MM.1S (cell line): Measurements from ENCODE around the gene MAJIN.

Experiments
- DNase-seq: peaks from one replicate; pipeline ENCODE4 v3.0.0-alpha.2; 2015
- H2AFZ ChIP-seq: fragments of 300-600 bp; sonication (generic); 2 replicates; pipeline ENCODE4 v1.6.0; 2016; ENCODE audit warnings: antibody characterized with exemption, low read length
- H3F3A ChIP-seq: fragments of 300-600 bp; sonication (generic); 2 replicates; pipeline ENCODE4 v1.6.1; 2016; ENCODE audit warnings: mild to moderate bottlenecking, antibody characterized with exemption, low read length, moderate library complexity, mixed read lengths; ENCODE audit not compliant: insufficient read depth
- H3K27ac ChIP-seq: fragments of 300-600 bp; sonication (generic); 2 replicates; pipeline ENCODE4 v1.5.1; 2016; ENCODE audit warnings: mild to moderate bottlenecking, low read length
- H3K27me3 ChIP-seq: fragments of 300-600 bp; sonication (generic); replicated peaks from 2 replicates; pipeline ENCODE4 v1.6.0; 2016; ENCODE audit warnings: low read length; ENCODE audit not compliant: insufficient read depth
- H3K36me3 ChIP-seq: fragments of 300-600 bp; sonication (generic); replicated peaks from 2 replicates; pipeline ENCODE4 v1.6.1; 2016; ENCODE audit warnings: mild to moderate bottlenecking, low read length, mixed read lengths; ENCODE audit not compliant: insufficient read depth
- H3K4me1 ChIP-seq: fragments of 300-600 bp; sonication (generic); 2 replicates; pipeline ENCODE4 v1.6.1; 2016; ENCODE audit warnings: low read length, mixed read lengths
- H3K4me2 ChIP-seq: fragments of 300-600 bp; sonication (generic); 2 replicates; pipeline ENCODE4 v1.6.0; 2016; ENCODE audit warnings: low read depth, low read length
- H3K4me3 ChIP-seq: fragments of 300-600 bp; sonication (generic); 2 replicates; pipeline ENCODE4 v1.5.1; 2016; ENCODE audit warnings: low read length, mixed read lengths
- H3K79me2 ChIP-seq: fragments of 300-600 bp; sonication (generic); 2 replicates; pipeline ENCODE4 v1.6.1; 2016; ENCODE audit warnings: mixed run types, low read length, mixed read lengths
- H3K9ac ChIP-seq: fragments of 300-600 bp; sonication (generic); 2 replicates; pipeline ENCODE4 v1.6.1; 2016; ENCODE audit warnings: low read length, mixed read lengths
- H3K9me2 ChIP-seq: fragments of 300-600 bp; sonication (generic); replicated peaks from 2 replicates; pipeline ENCODE4 v1.6.1; 2016; ENCODE audit warnings: mild to moderate bottlenecking, low read length, mixed read lengths; ENCODE audit not compliant: insufficient read depth
- H3K9me3 ChIP-seq: fragments of 300-600 bp; sonication (generic); replicated peaks from 2 replicates; pipeline ENCODE4 v1.6.1; 2016; ENCODE audit warnings: mild to moderate bottlenecking, low read length, mixed read lengths; ENCODE audit not compliant: insufficient read depth
- H4K20me1 ChIP-seq: fragments of 300-600 bp; sonication (generic); 2 replicates; pipeline ENCODE4 v1.6.1; 2016; ENCODE audit warnings: mild to moderate bottlenecking, low read length, moderate library complexity, mixed read lengths; ENCODE audit not compliant: insufficient read depth
- CTCF ChIP-seq: fragments of 300-600 bp; sonication (generic); IDR thresholded peaks from 2 replicates; pipeline ENCODE4 v1.5.1; 2016; ENCODE audit warnings: antibody characterized with exemption, low read length, mixed read lengths
- EZH2 ChIP-seq: fragments of 300-600 bp; sonication (generic); optimal IDR thresholded peaks from 2 replicates; pipeline ENCODE3; 2017; ENCODE audit warnings: low read depth, mild to moderate bottlenecking, antibody characterized with exemption, low read length, mixed read lengths
- EZH2phosphoT487 ChIP-seq: fragments of 300-600 bp; sonication (generic); IDR thresholded peaks from 2 replicates; pipeline ENCODE4 v1.6.1; 2018; ENCODE audit warnings: antibody characterized with exemption, low read length

MAJIN gene

DNA sequence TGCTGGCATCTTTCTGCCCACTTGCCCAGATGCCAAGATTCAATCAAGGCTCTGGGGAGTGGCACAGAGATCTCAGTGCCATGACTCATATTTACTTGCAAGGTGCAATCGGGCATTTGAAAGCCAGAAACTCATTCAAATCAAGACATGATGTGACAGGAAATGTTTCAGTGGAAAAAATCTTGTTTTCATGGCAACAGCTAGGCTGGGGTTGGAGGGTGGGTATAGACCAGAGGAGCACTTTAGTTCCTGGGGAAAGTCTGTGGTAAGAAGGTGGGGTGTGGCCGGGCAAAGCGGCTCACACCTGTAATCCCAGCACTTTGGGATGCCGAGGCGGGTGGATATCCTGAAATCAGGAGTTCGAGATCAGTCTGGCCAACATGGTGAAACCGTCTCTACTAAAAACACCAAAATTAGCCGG lies 1.2 kb downstream of the MAJIN start:
- Histone ChIP-seq H3F3A (no peaks in the 10 kb centered on the region), H3K27ac (no peak overlapping the region), H3K9me3 (no peaks in the 10 kb centered on the region), H4K20me1 (no peaks in the 10 kb centered on the region), H3K27me3 (no peaks in the 10 kb centered on the region), H3K4me1 (no peaks in the 10 kb centered on the region), H3K4me2 (no peak overlapping the region), H3K9me2 (no peaks in the 10 kb centered on the region), H3K9ac (no peak overlapping the region), H3K36me3 (no peaks in the 10 kb centered on the region), H3K79me2 (no peaks in the 10 kb centered on the region), H2AFZ (no peak overlapping the region), H3K4me3 (no peak overlapping the region)
- no peak for DNase-seq
- TF ChIP-seq CTCF (no peak), EZH2 (no peak), EZH2phosphoT487 (no peak)

- Histone ChIP-seq H3K27ac (no peak overlapping the region), H3K36me3 (no peaks in the 10 kb centered on the region), H3F3A (no peaks in the 10 kb centered on the region), H3K9me3 (no peaks in the 10 kb centered on the region), H4K20me1 (no peaks in the 10 kb centered on the region), H3K9me2 (no peaks in the 10 kb centered on the region), H3K9ac (no peak overlapping the region), H2AFZ (no peak overlapping the region), H3K4me2 (no peak overlapping the region), H3K27me3 (no peaks in the 10 kb centered on the region), H3K4me1 (no peaks in the 10 kb centered on the region), H3K4me3 (no peak overlapping the region), H3K79me2 (no peaks in the 10 kb centered on the region)
- no peak for DNase-seq
- TF ChIP-seq EZH2phosphoT487: no peak
- no peak for TF ChIP-seq EZH2
- TF ChIP-seq CTCF: no peak
Measured at GRCh38 chr11:64969209-64969608, 2.7 kb downstream of the MAJIN start.

DNA sequence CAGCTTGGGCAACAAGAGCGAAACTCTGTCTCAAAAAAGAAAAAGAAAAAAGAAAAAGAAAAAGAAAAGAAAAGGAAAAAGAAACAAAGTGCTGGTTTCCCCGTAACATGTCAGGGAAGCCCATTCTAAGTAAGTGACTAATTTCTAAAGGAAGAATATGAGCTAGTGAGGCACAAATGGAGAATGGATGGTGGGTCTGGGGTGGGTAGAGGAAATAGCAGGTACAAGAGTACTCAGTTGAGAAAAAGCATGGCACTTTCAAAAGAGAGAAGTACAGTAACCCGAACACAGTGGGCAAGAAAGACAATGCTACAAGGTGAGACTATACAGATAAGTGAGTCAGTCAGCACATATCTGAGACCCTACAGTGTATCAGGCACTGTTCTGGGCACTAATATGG lies 4.5 kb downstream of the MAJIN start:
- Histone ChIP-seq H4K20me1 (no peaks in the 10 kb centered on the region), H3K9ac (no peak overlapping the region), H3K4me1 (no peaks in the 10 kb centered on the region), H3K9me2 (no peaks in the 10 kb centered on the region), H3K79me2 (no peaks in the 10 kb centered on the region), H3F3A (no peaks in the 10 kb centered on the region), H3K4me3 (no peak overlapping the region), H3K4me2 (no peak overlapping the region), H3K27ac (no peak overlapping the region), H2AFZ (no peak overlapping the region), H3K27me3 (no peaks in the 10 kb centered on the region), H3K9me3 (no peaks in the 10 kb centered on the region), H3K36me3 (no peaks in the 10 kb centered on the region)
- no peak for DNase-seq
- TF ChIP-seq EZH2: no peak

GRCh38 chr11:64963072-64963631 lies 8.8 kb downstream of the MAJIN start:
- Histone ChIP-seq H3K27me3 (no peaks in the 10 kb centered on the region), H3F3A (no peaks in the 10 kb centered on the region), H3K4me1 (no peaks in the 10 kb centered on the region), H3K9me2 (no peaks in the 10 kb centered on the region), H3K4me2 (no peak overlapping the region), H3K36me3 (no peaks in the 10 kb centered on the region), H2AFZ (no peak overlapping the region), H3K9ac (no peak overlapping the region), H3K27ac (no peak overlapping the region), H3K4me3 (no peak overlapping the region), H4K20me1 (no peaks in the 10 kb centered on the region), H3K9me3 (no peaks in the 10 kb centered on the region), H3K79me2 (no peaks in the 10 kb centered on the region)
- no peak for DNase-seq
- TF ChIP-seq EZH2phosphoT487 (no peak), CTCF (no peak), EZH2 (no peak)
